K562 (cell line): ENCODE results near the gene SERBP1. TPM values are rescaled to one million over a fixed set of nuclear protein-coding genes. Genes with fewer than 3 reads are reported as not detected.
A peak's percentile ranks its signal among the peaks of the same experiment; 100 is the strongest.

ENCODE experiments used
- ARID1B ChIP-seq: fragments of 450-650 bp; IDR thresholded peaks from 2 replicates; pipeline ENCODE4 v1.6.1; 2016; ENCODE audit warnings: antibody characterized with exemption, mild to moderate bottlenecking, inconsistent platforms
- ATF3 ChIP-seq, 2 experiments: fragments of 450-650 bp in 1 of 2; sonication (generic) in 1 of 2; formaldehyde crosslinking in 1 of 2; IDR thresholded peaks in 1 of 2; conservative IDR thresholded peaks in 1 of 2; 2 replicates each; pipeline versions ENCODE4 v1.6.1 to v1.8.1; 2016 to 2023; ENCODE audit warnings: mild to moderate bottlenecking in 2 of 2, moderate library complexity in 2 of 2, inconsistent platforms in 1 of 2, missing genetic modification reagents in 1 of 2
- CBFA2T3 ChIP-seq: fragments of 450-650 bp; IDR thresholded peaks from 2 replicates; pipeline ENCODE4 v1.6.1; 2017
- GABPB1 ChIP-seq: sonication (generic); formaldehyde crosslinking; IDR thresholded peaks from 2 replicates; pipeline ENCODE4 v1.8.0; 2022; ENCODE audit warnings: mild to moderate bottlenecking, missing genetic modification reagents
- MAZ ChIP-seq, 2 experiments: fragments of 450-650 bp in 1 of 2; sonication (generic) in 1 of 2; formaldehyde crosslinking; IDR thresholded peaks in 1 of 2; conservative IDR thresholded peaks in 1 of 2; 2 replicates each; pipeline versions ENCODE4 v1.4.0 to v1.5.0; 2020; ENCODE audit warnings: mild to moderate bottlenecking in 1 of 2, missing genetic modification reagents in 1 of 2
- MEF2D ChIP-seq: conservative IDR thresholded peaks from 2 replicates; pipeline ENCODE4 v1.6.1; 2016; ENCODE audit warnings: low read depth, missing genetic modification characterization, missing compliant biosample characterization
- NBN ChIP-seq: fragments of 450-650 bp; IDR thresholded peaks from 2 replicates; pipeline ENCODE4 v1.6.1; 2016; ENCODE audit warnings: low read depth, mild to moderate bottlenecking
- RCOR1 ChIP-seq, 2 experiments: IDR thresholded peaks; 2 replicates each; pipeline ENCODE4 v1.6.1; 2012; ENCODE audit warnings: low read depth in 2 of 2, low read length in 2 of 2, borderline replicate concordance in 1 of 2, improper control_type of control experiment in 1 of 2
- RNF2 ChIP-seq: sonication (generic); IDR thresholded peaks from 2 replicates; pipeline ENCODE4 v1.6.1; 2016
- SOX6 ChIP-seq: fragments of 450-650 bp; IDR thresholded peaks from 2 replicates; pipeline ENCODE4 v1.6.1; 2014; ENCODE audit warnings: mild to moderate bottlenecking
- TFAP4 ChIP-seq: sonication (generic); formaldehyde crosslinking; IDR thresholded peaks from 2 replicates; pipeline ENCODE4 v1.8.0; 2022; ENCODE audit warnings: missing genetic modification reagents, mild to moderate bottlenecking, moderate library complexity, borderline replicate concordance
- ZNF24 ChIP-seq: fragments of 450-650 bp; IDR thresholded peaks from 2 replicates; pipeline ENCODE4 v1.6.1; 2016
- ZNF3 ChIP-seq: fragments of 250-450 bp; sonication (Bioruptor Pico); IDR thresholded peaks from 2 replicates; pipeline ENCODE4 v1.5.0; 2021; ENCODE audit warnings: mild to moderate bottlenecking, moderate library complexity
- polyA plus RNA-seq, 8 experiments: library from polyadenylated mRNA; depleted of rRNA in 4 of 8; stranded (reverse) in 5 of 8; unstranded in 3 of 8; fragments of >200 nt; fragmentation: Nextera tagmentation in 2 of 8; fragmentation: Illumina TruSeq in 1 of 8; extraction: Ambion mirVana in 2 of 8; extraction: Trizol in 1 of 8; gene quantifications; 2 replicates each; pipeline versions ENCODE4 v1.2.1 to v1.2.3, GENCODE V29; 2011 to 2014; ENCODE audit warnings: inconsistent platforms in 1 of 8, missing spikeins in 1 of 8
- total RNA-seq, 7 experiments: library from RNA; depleted of rRNA in 6 of 7; stranded (reverse); fragments of >200 nt in 6 of 7; fragmentation: Illumina TruSeq in 2 of 7; extraction: Trizol in 2 of 7; gene quantifications; 2 replicates each; pipeline versions ENCODE4 v1.2.1 to v1.2.3, GENCODE V29; 2011 to 2021; ENCODE audit warnings: low replicate concordance in 1 of 7

The SERBP1 gene
- total and polyA plus RNA-seq, 9 of the 15 experiments (the other 6 are each of a cell fraction or from before 2014, with no cell fraction given) = 79.9 to 761 (median 464) TPM

GRCh38 chr1:67479146-67479891, 49.1 kb upstream of the SERBP1 start (continued):
- peak; percentile 96 for TF ChIP-seq NBN
- peak; percentile 46; the same call in 1 of the 2 replicates for TF ChIP-seq RNF2
- TF ChIP-seq GABPB1 (CRISPR knock-in tag) = no peak
- TF ChIP-seq ZNF24 = peak; percentile 19; the same call in 1 of the 2 replicates
- TF ChIP-seq RCOR1 (IDR thresholded peaks at IDR 0.05; ENCODE audit: borderline replicate concordance in 1 of 2, low read depth in 2 of 2, low read length in 2 of 2) = peak; percentile 35 to 81; a peak in 2 of 4 replicates
- TF ChIP-seq MAZ (CRISPR knock-in tag; conservative IDR thresholded peaks at IDR 0.05 in 1 of 2, IDR thresholded peaks at IDR 0.05 in 1 of 2) = peak; percentile 64 to 85; a peak in 3 of 4 replicates
- 0 out of 2 replicates have a peak, but pooled peaks have one; percentile 35 for TF ChIP-seq MEF2D (tag)
- peak; percentile 21; the same call in 1 of the 2 replicates for TF ChIP-seq ATF3 (IDR thresholded peaks at IDR 0.05)
- TF ChIP-seq ATF3 (CRISPR knock-in tag; conservative IDR thresholded peaks at IDR 0.05) = peak; percentile 76
- peak; percentile 90 for TF ChIP-seq ARID1B
- TF ChIP-seq SOX6 = peak; percentile 71
- peak; percentile 92 for TF ChIP-seq CBFA2T3
- TF ChIP-seq ZNF3 (CRISPR knock-in tag) = no peak
- peak; percentile 94 for TF ChIP-seq TFAP4 (CRISPR knock-in tag)
